ENCODE measurements around the gene GBA2. TPM values are rescaled to one million over a fixed set of nuclear protein-coding genes. Genes with fewer than 3 reads are reported as not detected.
A peak's percentile ranks its signal among the peaks of the same experiment; 100 is the strongest.

The GBA2 gene
- total RNA-seq, 2 experiments from 2014 or later = 42.8 to 44.1 TPM

GRCh38 chr9:35732185-35732799 lies 16.7 kb downstream of the GBA2 start, which contains the start of the genes CREB3 and TLN1:
Gene CREB3, plus strand, starts transcription at chr9:35732666. Its CDS starts 107 bp downstream, at chr9:35732773.
Gene TLN1, minus strand, starts transcription at chr9:35732195. Its CDS starts 6,501 bp downstream, at chr9:35725694.
- POLR2A ChIA-PET = interaction anchor here (0.5 to 1.5 kb wide), 5 partner anchors 16 to 616 kb away, joined by 3 to 7 read pairs (median 4); partner anchors contain the start of genes GBA2, RGP1 and SPAG8
- H3K9me3 Mint-ChIP-seq = no peaks in the 10 kb centered on the region

GRCh38 chr9:35731415-35732184 lies 17.4 kb downstream of the GBA2 start:
- no peaks in the 10 kb centered on the region for H3K9me3 Mint-ChIP-seq
- H3K27ac Mint-ChIP-seq = peak overlapping the region; percentile 85
- POLR2A ChIA-PET = interaction anchor here (1.0 to 1.5 kb wide), 2 partner anchors 80 to 83 kb away, joined by 4 to 7 read pairs; partner anchors contain the start of gene SPAG8
- DNase-seq = no peak
- peaks cover 29% of the 10 kb centered on the region for H3K36me3 Mint-ChIP-seq (ENCODE audit: low read depth)
- no peaks in the 10 kb centered on the region for H3K27me3 Mint-ChIP-seq
- CTCF ChIA-PET = interaction anchor here (0.6 to 9.8 kb wide), 25 partner anchors 9 to 225 kb away, joined by 3 to 112 read pairs (median 4); partner anchors contain the start of genes ARHGEF39, CCDC107, GBA2 and RGP1
- H3K4me1 Mint-ChIP-seq = peaks cover 20% of the 10 kb centered on the region
- no peak overlapping the region for H3K4me3 Mint-ChIP-seq

More at GRCh38 chr9:35732185-35732799, 16.7 kb downstream of the GBA2 start, which contains the start of the genes CREB3 and TLN1:
- DNase-seq = peak; percentile 98
- Mint-ChIP-seq H3K4me1 (peaks cover 20% of the 10 kb centered on the region), H3K27ac (peak within 1 kb of the TSS; percentile 85), H3K27me3 (no peaks in the 10 kb centered on the region), H3K4me3 (no peak within 1 kb of the TSS), H3K36me3 (ENCODE audit: low read depth) (peaks cover 28% of the 10 kb centered on the region)
- CTCF ChIA-PET = interaction anchor here (0.6 to 9.8 kb wide), 21 partner anchors 10 to 820 kb away, joined by 3 to 112 read pairs (median 4); partner anchors contain the start of genes ARHGEF39, CCDC107, GBA2 and RGP1

- H3K27me3 Mint-ChIP-seq = no peaks in the 10 kb centered on the region
- CTCF ChIA-PET = interaction anchor here (0.6 to 9.8 kb wide), 15 partner anchors 8 to 156 kb away, joined by 3 to 112 read pairs (median 3); partner anchors contain the start of genes CCDC107, GBA2, MSMP and RGP1
- POLR2A ChIA-PET = no interaction called here
- peak overlapping the region; percentile 15 for H3K27ac Mint-ChIP-seq
- no peaks in the 10 kb centered on the region for H3K9me3 Mint-ChIP-seq
- H3K4me3 Mint-ChIP-seq = no peak overlapping the region
- H3K36me3 Mint-ChIP-seq (ENCODE audit: low read depth) = peaks cover 30% of the 10 kb centered on the region
- H3K4me1 Mint-ChIP-seq = peaks cover 13% of the 10 kb centered on the region
- DNase-seq = no peak
These were observed 18.6 kb downstream of the GBA2 start for GRCh38 chr9:35730486-35730854.

- Mint-ChIP-seq H3K9me3 (no peaks in the 10 kb centered on the region), H3K27ac (peak overlapping the region; percentile 15), H3K36me3 (ENCODE audit: low read depth) (peaks cover 29% of the 10 kb centered on the region), H3K27me3 (no peaks in the 10 kb centered on the region), H3K4me3 (no peak overlapping the region), H3K4me1 (peaks cover 12% of the 10 kb centered on the region)
- CTCF ChIA-PET = interaction anchor here (0.6 to 9.8 kb wide), 18 partner anchors 7 to 90 kb away, joined by 3 to 112 read pairs (median 5); partner anchors contain the start of genes ARHGEF39, CCDC107, GBA2 and MSMP
- POLR2A ChIA-PET = no interaction called here
- DNase-seq = peak; percentile 41
These were observed 19.1 kb downstream of the GBA2 start for GRCh38 chr9:35729700-35730485.

GRCh38 chr9:35729101-35729500 lies 19.9 kb downstream of the GBA2 start:
- peaks cover 10% of the 10 kb centered on the region for H3K4me1 Mint-ChIP-seq
- no peak overlapping the region for H3K27ac Mint-ChIP-seq
- H3K4me3 Mint-ChIP-seq = no peak overlapping the region
- peaks cover 36% of the 10 kb centered on the region for H3K36me3 Mint-ChIP-seq (ENCODE audit: low read depth)
- ChIA-PET POLR2A (no interaction called here), CTCF (interaction anchor here (0.6 to 9.8 kb wide), 13 partner anchors 12 to 127 kb away, joined by 3 to 112 read pairs (median 5); partner anchors contain the start of genes ARHGEF39, CCDC107, GBA2 and RGP1)
- no peaks in the 10 kb centered on the region for H3K9me3 Mint-ChIP-seq
- no peak for DNase-seq
- no peaks in the 10 kb centered on the region for H3K27me3 Mint-ChIP-seq

- ChIA-PET POLR2A (interaction anchor here (0.7 to 0.9 kb wide), 2 partner anchors 63 to 64 kb away, joined by 3 read pairs; partner anchors contain the start of gene ARHGEF39), CTCF (interaction anchor here (0.7 to 9.8 kb wide), 20 partner anchors 10 to 677 kb away, joined by 3 to 112 read pairs (median 4); partner anchors contain the start of genes ARHGEF39, CCDC107, GBA2 and MSMP)
- H3K4me1 Mint-ChIP-seq = peaks cover 4% of the 10 kb centered on the region
- H3K27me3 Mint-ChIP-seq = no peaks in the 10 kb centered on the region
- no peak overlapping the region for H3K27ac Mint-ChIP-seq
- no peak overlapping the region for H3K4me3 Mint-ChIP-seq
- peaks cover 40% of the 10 kb centered on the region for H3K36me3 Mint-ChIP-seq (ENCODE audit: low read depth)
- no peaks in the 10 kb centered on the region for H3K9me3 Mint-ChIP-seq
- peak; percentile 66 for DNase-seq
These were observed 20.7 kb downstream of the GBA2 start for GRCh38 chr9:35728041-35728971.

GRCh38 chr9:35727676-35728040 lies 21.4 kb downstream of the GBA2 start:
- DNase-seq = no peak
- H3K4me3 Mint-ChIP-seq = no peak overlapping the region
- no peaks in the 10 kb centered on the region for H3K27me3 Mint-ChIP-seq
- POLR2A ChIA-PET = interaction anchor here (0.6 to 0.9 kb wide), 2 partner anchors 62 to 111 kb away, joined by 3 read pairs; no protein-coding TSS in a partner anchor
- no peak overlapping the region for H3K27ac Mint-ChIP-seq
- CTCF ChIA-PET = interaction anchor here (0.8 to 9.8 kb wide), 16 partner anchors 10 to 676 kb away, joined by 3 to 112 read pairs (median 6); partner anchors contain the start of genes ARHGEF39, CCDC107, GBA2 and MSMP
- H3K4me1 Mint-ChIP-seq = no peaks in the 10 kb centered on the region
- peaks cover 44% of the 10 kb centered on the region for H3K36me3 Mint-ChIP-seq (ENCODE audit: low read depth)
- no peaks in the 10 kb centered on the region for H3K9me3 Mint-ChIP-seq

- no peaks in the 10 kb centered on the region for H3K27me3 Mint-ChIP-seq
- peaks cover 52% of the 10 kb centered on the region for H3K36me3 Mint-ChIP-seq (ENCODE audit: low read depth)
- peak overlapping the region; percentile 85 for H3K27ac Mint-ChIP-seq
- peak overlapping the region; percentile 56 for H3K4me3 Mint-ChIP-seq
- no peaks in the 10 kb centered on the region for H3K4me1 Mint-ChIP-seq
- CTCF ChIA-PET = interaction anchor here (0.7 to 9.8 kb wide), 15 partner anchors 9 to 123 kb away, joined by 3 to 112 read pairs (median 6); partner anchors contain the start of genes ARHGEF39, CCDC107, GBA2 and MSMP
- POLR2A ChIA-PET = interaction anchor here (0.6 kb wide), 1 partner anchor 110 kb away, joined by 3 read pairs; no protein-coding TSS in a partner anchor
- DNase-seq = peak; percentile 55
- no peaks in the 10 kb centered on the region for H3K9me3 Mint-ChIP-seq
These were observed 22.1 kb downstream of the GBA2 start for GRCh38 chr9:35726931-35727330.

GRCh38 chr9:35725362-35725761 lies 23.7 kb downstream of the GBA2 start:
- no peak for DNase-seq
- ChIA-PET POLR2A (no interaction called here), CTCF (interaction anchor here (0.9 to 1.7 kb wide), 6 partner anchors 11 to 78 kb away, joined by 3 to 4 read pairs (median 3); partner anchors contain the start of genes CCDC107, RMRP and TPM2)
- H3K36me3 Mint-ChIP-seq (ENCODE audit: low read depth) = peaks cover 54% of the 10 kb centered on the region
- H3K27me3 Mint-ChIP-seq = no peaks in the 10 kb centered on the region
- no peak overlapping the region for H3K4me3 Mint-ChIP-seq
- H3K27ac Mint-ChIP-seq = no peak overlapping the region
- H3K9me3 Mint-ChIP-seq = no peaks in the 10 kb centered on the region
- no peaks in the 10 kb centered on the region for H3K4me1 Mint-ChIP-seq

GRCh38 chr9:35723908-35724307 lies 25.1 kb downstream of the GBA2 start:
- DNase-seq = no peak
- H3K27me3 Mint-ChIP-seq = no peaks in the 10 kb centered on the region
- ChIA-PET POLR2A (no interaction called here), CTCF (interaction anchor here (0.9 to 1.3 kb wide), 2 partner anchors 10 to 40 kb away, joined by 3 read pairs; no protein-coding TSS in a partner anchor)
- H3K4me1 Mint-ChIP-seq = no peaks in the 10 kb centered on the region
- H3K27ac Mint-ChIP-seq = no peak overlapping the region
- no peaks in the 10 kb centered on the region for H3K9me3 Mint-ChIP-seq
- H3K36me3 Mint-ChIP-seq (ENCODE audit: low read depth) = peaks cover 64% of the 10 kb centered on the region
- no peak overlapping the region for H3K4me3 Mint-ChIP-seq

GRCh38 chr9:35723426-35723825 lies 25.6 kb downstream of the GBA2 start:
- Mint-ChIP-seq H3K9me3 (no peaks in the 10 kb centered on the region), H3K4me3 (no peak overlapping the region), H3K27me3 (no peaks in the 10 kb centered on the region), H3K36me3 (ENCODE audit: low read depth) (peaks cover 66% of the 10 kb centered on the region), H3K27ac (no peak overlapping the region), H3K4me1 (no peaks in the 10 kb centered on the region)
- CTCF ChIA-PET = interaction anchor here (0.9 to 1.5 kb wide), 3 partner anchors 9 to 27 kb away, joined by 3 to 6 read pairs (median 4); partner anchors contain the start of genes CREB3 and TLN1
- POLR2A ChIA-PET = no interaction called here
- DNase-seq = no peak
